ENCODE results near the gene EIF3B.
A peak's percentile ranks its signal among the peaks of the same experiment; 100 is the strongest.
"Not testable (repeated sequence)": the region's sequence is repeated elsewhere in the genome, so short reads cannot be mapped to it uniquely, and the experiment has no call there.

EIF3B gene

DNA sequence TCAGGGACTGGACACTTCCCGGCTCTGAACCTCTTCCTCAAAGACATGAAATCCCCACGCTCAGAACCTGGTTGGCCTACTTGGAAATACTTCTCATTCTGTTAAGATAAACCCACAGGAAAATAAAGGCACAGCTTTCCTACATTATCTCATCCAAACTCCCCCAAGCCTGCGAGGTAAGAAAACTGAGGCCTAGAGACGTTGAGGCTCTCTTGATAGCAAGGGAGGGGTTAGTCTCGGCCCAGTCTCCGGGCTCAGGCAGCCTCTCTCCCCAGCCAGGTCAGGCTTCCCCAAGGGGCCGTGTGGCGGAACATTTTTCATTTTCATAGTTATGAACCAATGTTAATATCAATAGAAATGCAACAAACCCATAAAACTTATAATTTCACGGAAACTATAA lies 4.6 kb upstream of the EIF3B start:
- no peak for DNase-seq

DNA sequence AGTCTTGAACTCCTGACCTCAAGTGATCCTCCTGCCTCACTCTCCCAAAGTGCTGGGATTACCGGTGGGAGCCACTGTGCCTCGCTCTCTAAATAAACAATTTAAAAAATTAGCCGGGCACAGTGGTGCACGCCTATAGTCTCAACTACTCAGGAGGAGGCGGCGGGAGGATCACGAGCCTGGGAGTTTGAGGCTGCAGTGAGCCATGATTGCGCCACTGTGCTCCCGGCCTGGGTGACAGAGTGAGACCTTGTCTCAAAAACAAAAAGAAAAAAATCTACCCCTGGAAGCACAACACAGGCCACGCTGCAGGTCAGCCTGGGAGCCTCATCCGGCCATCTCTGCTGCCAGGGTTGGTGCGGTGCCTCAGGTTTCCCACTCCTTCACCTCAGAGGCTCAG lies 3.8 kb upstream of the EIF3B start:
- DNase-seq, result no peak

DNA sequence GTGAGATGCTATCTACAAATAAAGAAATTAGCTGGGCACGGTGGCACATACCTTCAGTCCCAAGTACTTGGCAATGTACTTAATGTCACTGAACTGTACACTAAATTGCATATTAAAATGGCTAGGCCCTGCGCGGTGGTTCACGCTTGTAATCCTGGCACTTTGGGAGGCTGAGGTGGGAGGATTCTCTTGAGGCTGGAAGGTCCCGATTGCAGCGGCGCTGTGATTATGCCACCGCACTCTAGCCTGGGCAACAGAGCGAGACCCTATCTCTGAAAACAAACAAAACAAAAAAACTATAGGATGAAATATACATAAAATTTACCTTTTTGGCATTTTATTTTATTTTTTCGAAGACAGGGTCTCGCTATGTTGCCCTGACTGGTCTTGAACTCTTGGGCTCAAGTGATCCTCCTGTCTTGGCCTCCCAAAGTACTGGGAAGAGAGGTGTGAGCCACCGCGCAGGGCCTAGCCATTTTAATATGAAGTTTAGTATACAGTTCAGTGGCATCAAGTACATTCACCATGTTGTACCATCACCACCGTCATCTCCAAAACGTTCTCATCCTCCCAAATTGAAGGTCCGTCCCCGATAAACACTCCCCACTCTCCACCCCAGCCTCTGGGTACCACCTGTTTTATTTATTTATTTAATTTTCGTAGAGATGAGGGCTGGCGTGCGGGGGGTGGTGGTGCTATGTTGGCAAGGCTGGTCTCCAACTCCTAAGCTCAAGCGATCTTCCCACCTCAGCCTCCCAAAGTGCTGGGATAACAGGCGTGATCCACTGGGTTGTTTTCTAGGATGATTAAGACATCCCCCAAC lies 1.3 kb upstream of the EIF3B start:
- no peak for DNase-seq

DNA sequence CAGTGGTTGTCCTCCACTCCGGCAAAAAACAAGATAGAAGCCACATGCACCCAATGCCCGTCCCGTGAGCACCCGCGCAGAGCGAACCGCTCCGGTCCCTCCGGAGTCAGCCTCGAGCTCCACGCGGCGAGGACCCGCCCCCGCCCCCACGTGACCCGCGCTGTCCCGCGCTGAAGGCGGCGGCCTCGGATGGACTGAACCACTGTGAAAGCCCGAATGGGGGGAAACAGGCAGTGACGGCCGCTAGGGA lies 766 bp upstream of the EIF3B start:
- peak; percentile 91 for DNase-seq

DNA sequence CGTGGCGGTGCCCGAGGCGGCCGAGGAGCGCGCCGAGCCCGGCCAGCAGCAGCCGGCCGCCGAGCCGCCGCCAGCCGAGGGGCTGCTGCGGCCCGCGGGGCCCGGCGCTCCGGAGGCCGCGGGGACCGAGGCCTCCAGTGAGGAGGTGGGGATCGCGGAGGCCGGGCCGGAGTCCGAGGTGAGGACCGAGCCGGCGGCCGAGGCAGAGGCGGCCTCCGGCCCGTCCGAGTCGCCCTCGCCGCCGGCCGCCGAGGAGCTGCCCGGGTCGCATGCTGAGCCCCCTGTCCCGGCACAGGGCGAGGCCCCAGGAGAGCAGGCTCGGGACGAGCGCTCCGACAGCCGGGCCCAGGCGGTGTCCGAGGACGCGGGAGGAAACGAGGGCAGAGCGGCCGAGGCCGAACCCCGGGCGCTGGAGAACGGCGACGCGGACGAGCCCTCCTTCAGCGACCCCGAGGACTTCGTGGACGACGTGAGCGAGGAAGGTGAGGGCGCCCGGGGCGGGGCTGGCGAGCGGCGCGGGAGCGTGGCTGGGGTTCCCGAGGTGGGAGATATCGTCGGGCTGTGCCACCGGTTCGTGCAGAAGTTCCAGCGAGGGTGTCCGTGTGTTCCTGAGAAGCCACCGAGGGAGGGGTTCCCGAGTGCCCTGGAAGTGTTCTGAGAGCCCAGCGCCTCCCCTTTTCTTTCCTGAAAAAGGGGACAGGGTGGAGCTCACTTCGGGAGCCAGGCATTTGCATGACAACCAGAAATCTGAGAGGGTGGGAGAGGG lies 495 bp downstream of the EIF3B start:
- no peak for DNase-seq

DNA sequence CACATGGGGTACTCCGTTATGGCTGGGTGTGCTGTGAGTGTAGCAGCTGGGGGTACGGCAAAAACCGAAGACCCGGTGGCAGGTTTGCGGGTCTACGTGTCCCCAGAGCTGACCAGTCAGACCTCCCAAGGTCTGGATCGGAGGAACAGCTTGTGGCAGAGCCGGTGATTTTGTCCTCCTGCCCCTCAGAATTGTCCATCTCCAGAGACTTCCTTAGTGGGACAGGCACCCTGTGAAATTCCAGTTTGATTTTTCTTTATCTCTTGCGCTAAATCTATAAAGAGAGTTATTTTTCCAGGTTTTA lies 1.0 kb downstream of the EIF3B start:
- no peak for DNase-seq

DNA sequence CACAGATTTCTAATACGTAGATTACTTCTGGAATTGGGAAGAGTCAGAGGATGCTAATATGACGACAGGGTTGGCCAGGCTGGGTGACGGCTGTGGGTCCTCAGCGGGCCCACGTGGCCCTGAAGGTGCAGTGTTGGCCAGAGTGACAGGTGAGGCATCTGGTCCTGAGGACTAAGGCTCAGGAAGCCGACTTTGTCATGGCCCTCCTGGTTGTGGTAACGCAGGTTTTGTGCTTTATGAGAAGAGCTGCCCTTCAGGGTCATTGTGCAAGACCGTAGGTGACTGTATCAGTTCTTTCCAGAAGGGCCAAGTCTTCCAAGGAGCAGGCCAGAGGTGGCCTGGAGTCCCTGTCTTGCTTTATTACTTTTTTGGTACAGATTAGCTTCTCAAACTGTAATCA lies 2.5 kb downstream of the EIF3B start:
- DNase-seq, result no peak

DNA sequence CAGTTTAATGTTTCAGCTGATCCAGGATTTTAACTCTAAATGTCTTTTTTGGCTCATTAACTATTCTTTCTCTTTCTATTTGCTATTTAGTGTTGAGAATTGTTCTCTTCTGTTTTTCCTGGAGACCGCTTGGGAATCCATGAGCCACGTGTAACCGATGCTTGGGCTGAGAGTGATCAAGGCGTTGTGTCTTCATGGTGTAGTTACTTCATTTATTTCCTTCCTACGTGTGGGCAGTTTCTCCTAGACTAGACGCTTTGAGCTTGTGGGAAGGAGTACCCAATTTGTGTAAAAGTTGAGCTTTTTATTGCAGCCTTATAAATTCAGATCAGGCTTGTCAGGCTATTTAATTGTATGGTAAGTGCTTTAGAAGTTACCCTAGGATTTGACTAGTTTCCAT lies 2.9 kb downstream of the EIF3B start:
- DNase-seq, result no peak

DNA sequence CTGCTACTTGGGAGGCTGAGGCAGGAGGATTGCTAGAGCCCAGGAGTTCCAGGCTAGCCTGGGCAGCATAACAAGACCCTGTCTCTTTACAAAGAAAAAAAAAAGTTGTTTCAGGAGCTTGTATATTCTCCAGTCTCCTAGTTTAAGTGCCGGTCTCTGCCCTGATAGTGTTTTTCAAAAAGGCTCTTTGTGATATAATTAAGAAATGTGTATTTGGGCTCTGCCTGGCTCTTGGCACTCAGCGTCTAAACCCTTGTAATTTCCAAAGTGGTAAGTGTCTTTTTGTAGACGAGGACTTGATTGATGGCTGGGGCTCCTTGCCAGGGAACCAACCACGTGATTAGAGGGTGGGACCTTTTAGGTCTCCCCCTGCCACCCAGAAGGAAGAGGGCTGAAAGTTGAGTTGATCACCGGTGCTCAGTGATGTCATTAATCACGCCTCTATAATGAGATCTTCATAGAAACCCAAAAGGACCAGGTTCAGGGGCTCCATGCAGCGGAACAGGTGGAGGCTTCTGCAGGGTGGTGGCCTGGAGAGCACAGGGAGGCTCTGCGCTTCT lies 4.4 kb downstream of the EIF3B start:
- DNase-seq, result no peak

DNA sequence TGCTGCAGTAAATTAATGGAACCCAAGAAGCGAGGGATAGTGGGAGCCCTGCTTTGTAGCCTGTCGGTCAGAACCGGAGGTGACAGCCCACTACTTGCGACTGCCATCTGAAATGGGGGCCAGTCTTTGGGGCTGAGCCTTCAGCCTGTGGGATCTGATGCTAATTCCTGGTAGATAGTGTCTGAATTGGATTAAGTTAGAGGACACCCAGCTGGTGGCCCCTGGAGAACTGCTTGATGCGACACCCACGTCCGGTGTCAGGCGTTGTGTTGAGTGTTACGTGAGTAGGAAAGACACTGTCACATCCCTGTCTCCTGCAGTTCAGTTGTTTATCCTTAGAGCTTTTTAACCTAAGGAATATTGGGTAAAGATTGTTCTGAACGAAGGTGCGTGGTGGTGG lies 5.0 kb downstream of the EIF3B start:
- DNase-seq, result no peak

DNA sequence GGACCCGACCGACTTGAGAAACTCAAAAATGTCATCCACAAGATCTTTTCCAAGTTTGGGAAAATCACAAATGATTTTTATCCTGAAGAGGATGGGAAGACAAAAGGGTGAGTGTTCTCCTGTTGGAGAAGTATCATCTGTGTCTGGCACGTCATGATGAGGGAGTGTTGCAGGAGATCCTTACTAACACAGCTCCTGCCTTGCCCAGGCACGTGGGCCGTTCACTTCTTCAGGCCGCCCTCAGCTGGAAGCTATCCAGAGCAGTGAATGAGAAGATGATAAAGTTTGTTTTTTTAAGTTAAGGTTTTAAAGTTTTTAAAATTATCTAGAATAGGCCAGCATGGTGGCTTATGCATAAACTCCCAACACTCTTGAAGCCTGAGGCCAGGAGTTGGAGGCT lies 6.2 kb downstream of the EIF3B start:
- DNase-seq, result no peak

DNA sequence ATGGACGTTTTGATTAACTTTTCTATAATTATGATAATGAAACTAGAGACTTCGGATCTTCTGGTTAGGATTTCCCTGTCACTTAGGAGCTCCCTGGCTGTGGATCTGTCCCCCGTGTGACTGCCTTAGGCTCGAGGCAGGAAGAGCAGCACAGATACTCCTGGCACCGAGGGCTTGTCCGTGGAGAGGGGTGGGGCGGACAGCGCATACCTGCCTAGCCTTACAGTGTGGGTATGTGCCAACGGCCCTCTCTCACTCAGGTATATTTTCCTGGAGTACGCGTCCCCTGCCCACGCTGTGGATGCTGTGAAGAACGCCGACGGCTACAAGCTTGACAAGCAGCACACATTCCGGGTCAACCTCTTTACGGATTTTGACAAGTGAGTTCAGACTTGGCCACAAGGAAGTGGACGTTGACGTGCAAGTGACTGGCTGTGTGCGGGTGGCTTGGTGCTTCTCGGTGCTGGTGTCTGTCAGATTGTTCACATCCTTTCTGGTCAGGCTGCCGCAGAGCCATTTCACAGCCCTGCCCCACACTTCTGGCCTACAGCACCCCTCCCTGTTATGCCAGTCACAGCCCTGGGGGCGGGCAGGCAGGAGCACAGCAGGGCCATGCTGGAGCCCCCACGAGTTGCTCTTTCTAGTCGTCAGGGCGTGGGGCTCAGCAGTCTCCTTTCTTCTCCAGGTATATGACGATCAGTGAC lies 7.9 kb downstream of the EIF3B start:
- DNase-seq, result no peak

DNA sequence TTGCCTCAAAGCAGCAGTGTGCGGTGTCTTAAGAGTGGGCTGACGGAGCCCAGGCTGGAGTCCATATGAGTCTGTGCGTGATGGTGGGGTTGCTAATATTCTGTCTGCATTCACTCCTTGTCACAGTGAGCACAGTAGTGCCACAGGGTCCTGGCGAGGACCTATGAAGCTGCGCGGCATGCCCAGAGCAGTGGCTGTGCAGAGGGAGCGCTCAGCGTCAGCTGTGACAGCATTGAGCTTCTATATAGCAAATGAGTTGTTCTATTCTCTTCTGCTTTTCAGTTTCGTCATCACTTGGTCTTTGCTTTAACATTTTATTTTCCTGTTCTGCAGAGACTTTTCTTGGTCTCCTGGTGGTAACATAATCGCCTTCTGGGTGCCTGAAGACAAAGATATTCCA lies 14.5 kb downstream of the EIF3B start:
- no peak for DNase-seq

DNA sequence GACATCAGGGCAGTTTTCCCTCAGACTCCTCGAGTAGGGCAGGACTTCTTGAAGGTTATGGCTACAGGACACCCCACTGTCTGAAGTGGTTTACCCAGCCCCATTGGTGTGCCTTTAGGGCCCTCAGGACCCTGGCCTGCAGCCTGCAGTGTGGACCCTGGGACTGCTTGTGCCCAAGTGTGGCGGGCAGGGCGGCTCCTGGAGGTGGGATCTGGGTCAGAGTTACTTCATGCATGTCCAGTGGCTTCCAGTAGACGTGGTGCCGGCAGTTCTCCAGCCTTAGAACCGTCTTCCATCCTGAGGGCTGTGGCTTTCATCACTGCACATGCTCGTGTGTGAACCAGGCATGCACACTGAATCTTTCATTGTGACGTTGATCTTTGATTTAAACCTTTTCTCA lies 16.7 kb downstream of the EIF3B start:
- DNase-seq, result no peak

DNA sequence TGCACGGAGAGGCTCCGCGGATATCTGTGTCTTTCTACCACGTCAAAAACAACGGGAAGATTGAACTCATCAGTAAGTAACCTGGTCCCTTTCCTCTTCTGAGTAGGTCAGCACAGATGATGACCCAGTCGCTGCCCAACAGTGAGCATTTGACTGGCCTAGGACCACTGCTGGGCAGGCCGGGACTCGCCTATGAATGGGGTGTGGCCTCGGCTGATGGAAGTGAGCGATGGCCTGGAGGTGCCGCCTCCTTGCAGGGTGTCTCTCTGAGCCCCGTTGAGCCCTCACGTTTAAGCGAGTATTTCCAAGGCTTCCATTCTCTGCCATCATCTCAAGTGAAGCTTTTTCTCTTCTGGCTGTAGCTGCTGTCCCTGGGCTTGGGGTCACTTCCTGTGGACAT lies 18.1 kb downstream of the EIF3B start:
- DNase-seq, result no peak

DNA sequence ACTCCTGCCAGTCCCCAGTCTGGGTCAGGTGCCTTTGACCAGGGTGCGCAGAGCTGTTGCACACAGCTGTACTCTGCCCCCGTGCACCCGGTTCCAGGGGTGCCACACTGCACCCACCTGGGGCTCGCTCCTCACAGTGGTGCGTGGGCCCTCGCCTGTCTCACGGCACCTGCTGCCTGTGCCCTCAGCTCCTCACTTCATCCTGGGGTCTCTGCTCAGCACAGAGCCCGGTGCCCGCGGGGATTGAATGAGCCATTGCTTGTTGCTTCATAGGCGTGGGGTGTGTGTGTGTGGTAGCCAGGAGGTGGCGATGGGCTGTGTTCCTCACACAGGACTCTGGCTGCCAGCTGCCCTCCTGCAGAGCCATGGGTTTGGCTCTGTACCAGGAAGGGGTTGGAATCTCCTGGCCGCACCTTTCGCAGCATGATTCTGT lies 18.5 kb downstream of the EIF3B start:
- DNase-seq, result no peak

DNA sequence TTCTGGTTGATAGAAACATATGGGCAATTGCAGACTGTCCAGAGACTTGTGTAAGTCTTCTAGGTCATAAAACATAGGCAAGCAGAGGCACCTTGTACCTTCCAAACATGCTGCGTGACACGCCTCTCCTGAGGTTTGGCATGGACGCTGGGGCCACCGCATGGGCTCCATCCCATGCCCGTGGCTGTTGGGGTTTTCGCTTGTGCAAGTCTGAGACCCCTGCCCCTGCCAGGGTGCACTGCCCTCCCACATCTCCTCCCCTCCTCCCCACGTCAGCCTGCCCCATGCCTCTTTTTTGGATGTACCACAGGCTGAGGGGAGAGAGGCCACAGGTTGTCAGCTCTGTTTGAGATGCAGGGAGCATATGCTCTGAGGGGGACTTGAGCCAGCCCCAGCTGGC lies 19.0 kb downstream of the EIF3B start:
- DNase-seq, result no peak

DNA sequence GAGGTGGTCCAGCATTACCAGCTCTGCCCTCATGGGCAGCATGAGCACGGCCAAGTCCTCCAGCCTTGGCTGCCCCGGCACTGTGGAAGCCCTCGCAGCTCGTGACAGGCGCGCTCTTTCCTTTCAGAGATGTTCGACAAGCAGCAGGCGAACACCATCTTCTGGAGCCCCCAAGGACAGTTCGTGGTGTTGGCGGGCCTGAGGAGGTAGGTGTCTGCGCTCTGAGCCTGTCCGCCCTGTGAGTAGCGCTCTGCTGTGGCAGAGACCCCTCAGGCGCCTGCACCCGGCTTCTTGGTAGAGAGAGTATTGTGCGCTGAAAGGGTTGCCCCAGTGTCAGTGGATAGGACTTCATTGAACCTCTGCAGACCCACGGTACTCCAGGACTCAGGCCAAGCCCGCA lies 19.8 kb downstream of the EIF3B start:
- no peak for DNase-seq

DNA sequence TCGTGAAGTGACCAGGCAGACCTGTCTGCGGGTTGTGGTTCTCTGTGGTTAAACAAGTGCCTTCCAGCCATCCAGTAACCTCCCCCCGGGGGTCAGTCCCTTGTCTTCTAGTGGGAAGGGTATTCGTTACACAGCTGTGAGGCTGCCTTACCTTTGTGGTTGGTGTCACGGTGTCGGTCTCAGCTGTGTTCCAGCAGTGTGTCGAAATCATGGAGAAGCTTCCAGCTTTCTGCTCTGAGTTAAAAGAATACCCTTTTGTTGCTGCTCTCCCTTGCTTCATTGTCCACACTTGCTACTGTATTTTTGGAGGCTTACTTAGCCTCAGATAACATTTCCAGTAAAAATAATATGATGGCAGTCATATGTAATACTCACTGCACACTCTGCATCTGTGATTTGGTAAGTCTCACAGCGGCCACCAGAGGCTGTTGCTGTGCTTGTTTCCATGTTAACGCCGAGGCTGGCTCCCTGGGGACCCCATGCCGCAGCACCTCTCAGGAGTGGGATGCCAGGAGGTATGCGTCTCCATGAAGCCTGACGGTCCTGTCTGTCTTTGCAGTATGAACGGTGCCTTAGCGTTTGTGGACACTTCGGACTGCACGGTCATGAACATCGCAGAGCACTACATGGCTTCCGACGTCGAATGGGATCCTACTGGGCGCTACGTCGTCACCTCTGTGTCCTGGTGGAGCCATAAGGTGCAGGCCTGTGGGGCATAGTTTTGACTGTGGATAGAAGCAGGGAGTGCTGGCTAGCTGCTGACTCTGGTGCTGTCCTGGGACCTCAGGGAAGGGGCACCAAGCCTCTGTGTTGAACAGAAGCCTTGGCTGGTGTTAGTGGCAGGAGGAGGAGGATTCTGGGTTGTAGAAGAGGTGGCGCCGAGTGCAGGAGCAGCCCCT lies 20.5 kb downstream of the EIF3B start:
- DNase-seq, result no peak

DNA sequence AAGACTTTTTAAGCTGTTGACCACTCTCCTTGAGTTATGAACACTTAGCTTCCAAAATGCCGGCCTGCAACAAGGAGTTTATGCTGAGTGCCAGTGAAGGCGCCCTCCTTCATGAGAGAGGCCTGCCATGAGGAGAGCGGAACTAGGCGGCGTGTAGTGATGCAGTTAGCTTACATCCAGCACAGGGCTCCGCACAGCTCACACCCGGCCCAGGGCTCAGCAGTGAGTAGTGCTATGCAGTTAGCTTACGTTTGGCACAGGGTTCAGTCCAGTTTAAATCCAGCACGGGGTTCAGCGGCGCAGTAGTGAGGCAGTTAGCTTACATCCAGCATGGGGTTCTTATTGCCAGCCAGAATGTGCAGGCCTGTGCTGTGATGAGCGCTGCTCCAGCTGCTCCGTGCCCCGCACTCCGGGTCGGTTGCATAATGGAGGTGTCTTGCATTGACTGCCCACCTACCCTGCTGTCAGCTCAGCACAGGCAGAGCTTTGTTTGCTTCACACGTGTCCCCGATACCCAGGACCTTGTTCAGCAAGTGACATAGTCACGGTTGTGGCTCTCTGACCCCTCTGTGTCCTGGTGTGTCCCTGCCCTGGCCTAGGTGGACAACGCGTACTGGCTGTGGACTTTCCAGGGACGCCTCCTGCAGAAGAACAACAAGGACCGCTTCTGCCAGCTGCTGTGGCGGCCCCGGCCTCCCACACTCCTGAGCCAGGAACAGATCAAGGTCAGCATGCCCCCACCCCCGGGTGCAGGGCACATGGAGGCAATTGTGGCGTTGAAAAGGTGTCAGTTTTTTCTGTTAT lies 21.9 kb downstream of the EIF3B start:
- no peak for DNase-seq

DNA sequence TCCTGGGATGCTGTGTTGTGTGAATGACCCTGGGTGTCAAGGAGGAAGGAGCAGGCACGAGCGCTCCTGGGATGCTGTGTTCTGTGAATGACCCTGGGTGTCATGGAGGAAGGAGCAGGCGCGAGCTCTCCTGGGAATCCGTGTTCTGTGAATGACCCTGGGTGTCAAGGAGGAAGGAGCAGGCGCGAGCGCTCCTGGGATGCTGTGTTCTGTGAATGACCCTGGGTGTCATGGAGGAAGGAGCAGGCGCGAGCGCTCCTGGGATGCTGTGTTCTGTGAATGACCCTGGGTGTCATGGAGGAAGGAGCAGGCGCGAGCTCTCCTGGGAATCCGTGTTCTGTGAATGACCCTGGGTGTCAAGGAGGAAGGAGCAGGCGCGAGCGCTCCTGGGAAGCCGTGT lies 22.9 kb downstream of the EIF3B start:
- DNase-seq, result not testable (repeated sequence)

DNA sequence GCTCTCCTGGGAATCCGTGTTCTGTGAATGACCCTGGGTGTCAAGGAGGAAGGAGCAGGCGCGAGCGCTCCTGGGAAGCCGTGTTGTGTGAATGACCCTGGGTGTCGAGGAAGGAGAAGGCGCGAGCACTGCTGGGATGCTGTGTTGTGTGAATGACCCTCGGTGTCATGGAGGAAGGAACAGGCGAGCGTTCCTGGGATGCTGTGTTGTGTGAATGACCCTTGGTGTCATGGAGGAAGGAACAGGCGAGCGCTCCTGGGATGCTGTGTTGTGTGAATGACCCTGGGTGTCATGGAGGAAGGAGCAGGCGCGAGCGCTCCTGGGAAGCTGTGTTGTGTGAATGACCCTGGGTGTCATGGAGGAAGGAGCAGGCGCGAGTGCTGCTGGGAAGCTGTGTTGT lies 23.5 kb downstream of the EIF3B start:
- not testable (repeated sequence) for DNase-seq

All from CD4-positive, alpha-beta T cell treated with Interleukin-21 for 1 hour (primary cell).